KMS-11 (cell line): ENCODE measurements around the gene TRIM54.

ENCODE experiments used
- H2AFZ ChIP-seq: fragments of 200-600 bp; sonication (generic); 2 replicates; pipeline ENCODE4 v1.6.1; 2016; ENCODE audit warnings: antibody characterized with exemption, mixed run types, low read depth
- H3K27ac ChIP-seq: fragments of 200-600 bp; sonication (generic); 2 replicates; pipeline ENCODE4 v1.6.1; 2016; ENCODE audit warnings: mild to moderate bottlenecking, mixed run types
- H3K27me3 ChIP-seq: fragments of 200-600 bp; sonication (generic); 2 replicates; pipeline ENCODE4 v1.6.1; 2017; ENCODE audit warnings: mild to moderate bottlenecking, low read depth, mixed run types, moderate library complexity; ENCODE audit not compliant: insufficient read depth
- H3K36me3 ChIP-seq: fragments of 200-600 bp; sonication (generic); 2 replicates; pipeline ENCODE4 v1.6.1; 2017; ENCODE audit warnings: mild to moderate bottlenecking, mixed run types; ENCODE audit not compliant: insufficient read depth
- H3K4me1 ChIP-seq: fragments of 200-600 bp; sonication (generic); 2 replicates; pipeline ENCODE4 v1.6.1; 2016; ENCODE audit warnings: mild to moderate bottlenecking, low read depth, mixed run types; ENCODE audit not compliant: poor library complexity, severe bottlenecking
- H3K4me2 ChIP-seq: fragments of 200-600 bp; sonication (generic); 2 replicates; pipeline ENCODE4 v1.7.0; 2016; ENCODE audit warnings: mild to moderate bottlenecking, mixed run types
- H3K4me3 ChIP-seq: fragments of 200-600 bp; sonication (generic); IDR thresholded peaks from 2 replicates; pipeline ENCODE4 v1.6.1; 2017; ENCODE audit warnings: low read depth, low read length, mixed read lengths; ENCODE audit not compliant: insufficient read depth
- H3K79me2 ChIP-seq: fragments of 200-600 bp; sonication (generic); 2 replicates; pipeline ENCODE4 v1.6.1; 2016; ENCODE audit warnings: low read depth, mixed run types; ENCODE audit not compliant: insufficient read depth
- H3K9ac ChIP-seq: fragments of 200-600 bp; sonication (generic); 2 replicates; pipeline ENCODE4 v1.6.1; 2016; ENCODE audit warnings: mild to moderate bottlenecking, mixed run types
- H4K20me1 ChIP-seq: fragments of 200-600 bp; sonication (generic); 2 replicates; pipeline ENCODE4 v1.6.1; 2016; ENCODE audit warnings: mild to moderate bottlenecking, mixed run types; ENCODE audit not compliant: insufficient read depth
- CTCF ChIP-seq: fragments of 200-600 bp; sonication (generic); conservative IDR thresholded peaks from 2 replicates; pipeline ENCODE4 v1.6.1; 2017; ENCODE audit warnings: low read depth, mild to moderate bottlenecking, antibody characterized with exemption, low read length, moderate library complexity, mixed read lengths

The TRIM54 gene

GRCh38 chr2:27275211-27276150 is 6.7 kb upstream of the TRIM54 start, which contains the start of gene DNAJC5G:
DNAJC5G (plus strand) TSS chr2:27275433; CDS start chr2:27276729, 1,296 bp downstream.
- no peaks in the 10 kb centered on the region for H4K20me1 ChIP-seq
- no peaks in the 10 kb centered on the region for H3K36me3 ChIP-seq
- peaks cover 7% of the 10 kb centered on the region for H3K4me1 ChIP-seq
- no peak within 1 kb of the TSS for H3K4me3 ChIP-seq
- no peaks in the 10 kb centered on the region for H3K79me2 ChIP-seq
- H3K27me3 ChIP-seq = no peaks in the 10 kb centered on the region; the same call in 1 of the 2 replicates
- H3K4me2 ChIP-seq = no peak within 1 kb of the TSS
- no peak within 1 kb of the TSS for H2AFZ ChIP-seq
- H3K9ac ChIP-seq = no peak within 1 kb of the TSS
- H3K27ac ChIP-seq = no peak within 1 kb of the TSS
- no peak for TF ChIP-seq CTCF

GRCh38 chr2:27278010-27278409 is 4.2 kb upstream of the TRIM54 start:
- peaks cover 7% of the 10 kb centered on the region for H3K4me1 ChIP-seq
- H3K4me3 ChIP-seq = no peak overlapping the region
- H3K27ac ChIP-seq = no peak overlapping the region
- no peak overlapping the region for H2AFZ ChIP-seq
- no peak overlapping the region for H3K9ac ChIP-seq
- no peaks in the 10 kb centered on the region for H4K20me1 ChIP-seq
- no peaks in the 10 kb centered on the region for H3K36me3 ChIP-seq
- H3K27me3 ChIP-seq = no peaks in the 10 kb centered on the region; the same call in 1 of the 2 replicates
- H3K79me2 ChIP-seq = no peaks in the 10 kb centered on the region
- H3K4me2 ChIP-seq = no peak overlapping the region
- no peak for TF ChIP-seq CTCF

- Histone ChIP-seq H4K20me1 (no peaks in the 10 kb centered on the region), H3K79me2 (no peaks in the 10 kb centered on the region), H3K27me3 (no peaks in the 10 kb centered on the region; the same call in 1 of the 2 replicates), H3K9ac (no peak overlapping the region), H3K27ac (no peak overlapping the region), H3K4me1 (peaks cover 7% of the 10 kb centered on the region), H3K4me3 (no peak overlapping the region), H3K4me2 (no peak overlapping the region), H2AFZ (no peak overlapping the region), H3K36me3 (no peaks in the 10 kb centered on the region)
- no peak for TF ChIP-seq CTCF
Observed at GRCh38 chr2:27280826-27281225, 1.4 kb upstream of the TRIM54 start.

- no peak overlapping the region for H3K4me3 ChIP-seq
- H3K27ac ChIP-seq = no peak overlapping the region
- TF ChIP-seq CTCF = no peak
- H3K4me2 ChIP-seq = no peak overlapping the region
- H4K20me1 ChIP-seq = no peaks in the 10 kb centered on the region
- H3K4me1 ChIP-seq = peaks cover 7% of the 10 kb centered on the region
- H3K36me3 ChIP-seq = no peaks in the 10 kb centered on the region
- no peaks in the 10 kb centered on the region for H3K79me2 ChIP-seq
- no peak overlapping the region for H2AFZ ChIP-seq
- H3K27me3 ChIP-seq = no peaks in the 10 kb centered on the region; the same call in 1 of the 2 replicates
- no peak overlapping the region for H3K9ac ChIP-seq
Observed at GRCh38 chr2:27281442-27281841, 787 bp upstream of the TRIM54 start.
